ENCODE results near the gene OGA. TPM values are rescaled to one million over a fixed set of nuclear protein-coding genes. Genes with fewer than 3 reads are reported as not detected.

The OGA gene
- total and polyA plus RNA-seq, 5 experiments from 2014 or later: 35.7 to 406 (median 43.7) TPM

DNA sequence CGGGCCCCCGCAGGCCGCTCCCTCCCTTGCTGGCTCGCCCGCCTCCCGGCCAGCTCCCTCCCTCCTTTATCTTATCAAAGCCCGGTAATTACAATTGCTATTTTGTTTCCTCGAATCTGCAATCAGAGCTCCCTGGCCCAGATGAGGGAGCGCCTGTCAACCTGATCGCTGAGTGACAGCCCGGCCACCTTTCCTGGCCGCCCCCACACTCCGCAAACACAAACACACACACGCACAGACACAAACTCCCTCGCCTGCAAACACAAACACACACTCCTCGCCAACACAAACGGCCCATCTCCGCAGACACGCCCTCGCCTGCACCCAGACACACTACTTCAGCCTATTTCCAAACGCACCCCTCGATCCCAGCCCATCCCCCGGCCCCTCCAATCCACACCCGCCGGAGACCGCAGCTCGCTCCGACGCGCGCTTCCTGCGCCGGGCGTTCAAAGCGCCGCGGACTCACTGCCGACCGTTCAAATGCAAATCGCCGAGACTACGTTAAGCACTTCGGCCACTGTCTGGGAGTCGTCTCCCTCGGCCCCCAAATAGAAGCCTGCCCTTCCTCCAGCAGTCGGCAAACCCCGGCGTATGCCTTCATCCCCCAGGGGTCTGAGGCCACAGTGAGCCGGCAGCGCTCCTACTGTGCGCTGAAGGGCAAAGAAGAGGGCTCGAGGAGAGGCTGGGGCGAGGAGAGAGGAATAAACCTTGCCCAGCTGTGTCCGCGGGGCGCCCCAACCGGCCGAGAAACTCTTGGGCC, 39.3 kb downstream of the OGA start:
- H3K27me3 Mint-ChIP-seq: peaks cover 22 to 47% (median 33%) of the 10 kb centered on the region in 5 donors
- ATAC-seq (peak in 1 of 2 donors; percentile 7), DNase-seq (peak in 2 of 10 donors; percentile 28 to 29)
- H3K27ac Mint-ChIP-seq: peak overlapping the region in 5 of 10 donors; percentile 14 to 79 (median 37)
- H3K4me1 Mint-ChIP-seq: peaks cover 32 to 72% (median 55%) of the 10 kb centered on the region in 4 donors
- peaks cover 0 to 3% (median 0%) of the 10 kb centered on the region in 9 donors for H3K9me3 Mint-ChIP-seq
- H3K36me3 Mint-ChIP-seq: peaks cover 0 to 4% (median 0%) of the 10 kb centered on the region in 3 donors
- POLR2A ChIA-PET: no interaction called here
- H3K4me3 Mint-ChIP-seq: peak overlapping the region; percentile 69 to 91 (median 82)

DNA sequence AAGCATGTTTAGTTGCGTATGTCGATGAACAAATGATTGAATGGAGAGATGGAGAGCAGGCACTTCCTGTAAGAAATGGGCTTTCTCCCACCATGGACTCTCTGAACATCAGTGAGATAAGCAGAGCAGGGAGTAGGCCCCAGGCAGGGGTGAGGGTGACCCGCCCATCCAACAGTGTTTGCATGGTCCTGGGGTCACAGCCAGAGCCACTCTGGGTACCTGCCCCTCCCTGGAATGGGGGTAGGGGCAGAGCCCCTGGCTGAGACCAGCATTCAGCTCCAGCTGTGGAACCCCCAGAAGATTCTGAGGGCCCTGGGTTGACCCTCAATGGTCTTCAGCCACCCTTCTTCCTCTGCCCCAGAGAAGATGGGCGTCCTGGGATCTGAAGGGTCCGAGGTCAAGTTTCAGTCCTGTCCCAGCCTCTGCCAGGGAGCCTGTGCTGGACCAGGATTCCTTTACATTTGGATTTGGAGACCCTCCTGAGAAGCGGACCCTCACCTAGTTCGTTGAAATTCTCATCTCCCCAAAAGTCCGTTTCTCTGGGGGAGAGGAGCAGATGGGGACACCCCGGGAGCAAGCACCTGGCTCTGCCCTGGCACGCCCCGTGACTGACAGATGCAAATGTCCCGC, 40.0 kb downstream of the OGA start:
- Mint-ChIP-seq H3K4me3 (peak overlapping the region in 9 of 10 donors; percentile 42 to 91 (median 78)), H3K27ac (peak overlapping the region in 3 of 10 donors; percentile 36 to 79 (median 65)), H3K27me3 (peaks cover 28 to 54% (median 40%) of the 10 kb centered on the region in 5 donors), H3K36me3 (peaks cover 0 to 4% (median 0%) of the 10 kb centered on the region in 3 donors), H3K4me1 (peaks cover 31 to 72% (median 55%) of the 10 kb centered on the region in 4 donors), H3K9me3 (peaks cover 0 to 3% (median 0%) of the 10 kb centered on the region in 9 donors)
- DNase-seq (no peak), ATAC-seq (no peak)
- POLR2A ChIA-PET: no interaction called here

DNA sequence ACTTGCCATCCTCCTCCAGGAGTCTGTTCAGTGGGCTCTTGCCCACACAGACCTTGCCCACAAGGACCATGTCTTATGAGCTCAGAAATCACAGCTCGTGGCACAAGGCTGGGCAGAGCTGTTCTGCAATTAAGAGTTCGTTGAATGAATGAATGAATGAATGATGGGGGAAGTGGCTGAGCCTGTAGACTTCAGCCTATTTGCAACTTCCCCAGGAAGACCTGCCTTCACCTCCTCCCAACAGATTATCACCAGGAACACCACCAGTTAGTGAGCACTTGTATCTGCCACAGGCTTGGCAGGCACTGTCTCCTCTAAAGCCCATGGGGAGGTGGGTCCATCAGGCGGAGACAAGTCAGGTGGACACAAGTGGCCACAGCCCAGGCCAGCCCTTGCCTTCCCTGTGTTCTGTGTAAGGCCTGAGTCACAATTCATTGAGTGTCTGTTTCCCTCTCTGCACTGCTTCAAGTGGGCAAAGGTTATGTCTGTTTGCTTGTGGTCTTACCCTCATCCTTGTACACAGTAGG, 40.6 kb downstream of the OGA start:
- H3K9me3 Mint-ChIP-seq: peaks cover 0 to 3% (median 0%) of the 10 kb centered on the region in 9 donors
- H3K27ac Mint-ChIP-seq: no peak overlapping the region
- DNase-seq: no peak
- peaks cover 27 to 68% (median 49%) of the 10 kb centered on the region in 4 donors for H3K4me1 Mint-ChIP-seq
- POLR2A ChIA-PET: no interaction called here
- H3K36me3 Mint-ChIP-seq: peaks cover 0 to 4% (median 0%) of the 10 kb centered on the region in 3 donors
- peaks cover 28 to 60% (median 41%) of the 10 kb centered on the region in 5 donors for H3K27me3 Mint-ChIP-seq
- peak overlapping the region in 8 of 10 donors; percentile 20 to 90 (median 49) for H3K4me3 Mint-ChIP-seq
- no peak for ATAC-seq

DNA sequence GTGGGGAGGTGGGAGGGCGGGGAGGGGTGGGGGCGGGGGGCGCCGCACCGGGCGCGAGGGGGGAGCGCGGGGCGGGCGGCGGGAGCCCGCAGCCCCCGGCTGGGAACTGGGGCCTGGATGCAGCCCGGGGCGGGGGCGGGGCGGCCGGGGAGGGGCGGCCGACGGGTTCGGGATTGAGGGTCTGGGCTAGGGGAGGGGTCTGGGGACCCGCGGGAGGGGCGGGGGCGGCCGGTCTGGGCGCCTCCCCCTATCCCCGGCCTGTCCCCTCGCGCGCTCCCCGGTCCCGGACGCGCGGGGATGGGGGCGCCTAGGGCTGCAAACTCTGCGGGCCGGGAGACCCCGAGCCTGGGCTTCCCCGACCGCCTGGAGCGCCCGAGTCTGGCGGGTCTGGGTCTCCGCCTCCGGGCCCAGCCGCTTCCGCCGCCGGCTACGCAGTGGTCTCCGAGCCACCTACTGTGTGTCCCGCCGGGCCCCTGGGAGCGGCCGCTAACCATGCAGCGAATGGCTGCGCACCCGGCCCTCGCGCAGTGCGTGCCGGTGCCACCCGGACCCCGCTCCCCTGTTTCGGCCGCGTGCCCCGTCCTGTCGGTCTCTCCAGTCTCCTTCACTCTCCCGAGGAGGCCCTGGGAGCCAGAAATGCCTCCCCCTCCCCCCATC, 42.0 kb downstream of the OGA start:
- DNase-seq: no peak
- Mint-ChIP-seq H3K9me3 (peaks cover 0 to 3% (median 0%) of the 10 kb centered on the region in 9 donors), H3K36me3 (peaks cover 0 to 4% (median 0%) of the 10 kb centered on the region in 3 donors), H3K27me3 (peaks cover 30 to 74% (median 53%) of the 10 kb centered on the region in 5 donors), H3K4me1 (peaks cover 23 to 56% (median 37%) of the 10 kb centered on the region in 4 donors), H3K27ac (peak overlapping the region in 1 of 10 donors; percentile 74), H3K4me3 (peak overlapping the region in 7 of 10 donors; percentile 52 to 90 (median 61))
- ATAC-seq: no peak
- POLR2A ChIA-PET: no interaction called here

DNA sequence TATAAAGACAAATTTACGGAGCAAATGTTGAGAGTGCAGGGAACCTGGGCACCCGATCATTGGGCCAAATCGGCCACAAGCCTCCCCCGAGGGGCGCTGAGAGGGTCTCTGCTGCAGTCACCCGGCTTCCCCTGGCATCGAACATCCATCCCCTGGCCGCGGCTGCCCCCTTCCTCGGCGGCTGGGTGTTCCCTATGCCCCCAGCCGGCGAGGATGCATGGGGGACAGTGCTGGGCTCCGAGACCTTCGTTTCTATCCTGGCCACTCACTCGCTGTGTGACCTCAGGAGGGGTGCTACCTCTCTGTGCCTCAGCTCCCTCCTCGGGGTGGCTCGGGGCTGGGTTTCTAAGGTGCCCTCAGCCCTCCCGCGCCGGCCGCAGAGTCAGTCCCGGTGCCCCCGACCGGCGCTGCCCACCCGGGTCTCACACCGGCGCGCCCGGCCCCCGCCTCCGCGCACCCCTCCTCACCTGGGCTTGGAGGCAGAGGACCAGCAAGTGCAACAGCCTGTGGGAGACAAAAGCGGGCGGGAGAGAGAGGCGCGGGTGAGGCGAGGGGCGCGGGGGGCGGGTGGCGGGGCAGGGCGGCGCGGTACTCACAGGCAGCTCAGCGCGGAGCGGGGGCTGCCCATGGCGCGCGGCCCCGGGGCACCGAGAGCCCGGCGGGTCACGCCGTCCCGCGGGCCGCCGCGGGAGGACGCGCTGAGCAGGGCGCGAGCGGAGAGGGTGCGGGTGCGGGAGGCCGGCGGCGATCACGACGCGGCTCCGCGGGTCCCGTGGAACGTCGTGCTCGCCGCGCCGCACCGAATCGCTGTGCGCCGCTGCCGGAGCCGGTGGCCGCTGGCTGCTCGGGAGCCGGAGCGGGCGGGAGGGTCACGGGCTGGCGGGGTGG, 42.7 kb downstream of the OGA start, which contains the start of gene FGF8:
Gene FGF8, minus strand, starts transcription at position 842 of the 888 bp plus-strand sequence. Its CDS starts 214 bp downstream, at position 628.
- DNase-seq (no peak), ATAC-seq (no peak)
- Mint-ChIP-seq H3K36me3 (peaks cover 0 to 4% (median 0%) of the 10 kb centered on the region in 3 donors), H3K9me3 (peaks cover 0 to 3% (median 0%) of the 10 kb centered on the region in 9 donors), H3K4me1 (peaks cover 21 to 50% (median 32%) of the 10 kb centered on the region in 4 donors), H3K27ac (peak within 1 kb of the TSS in 1 of 10 donors; percentile 74), H3K27me3 (peaks cover 30 to 79% (median 55%) of the 10 kb centered on the region in 5 donors), H3K4me3 (peak within 1 kb of the TSS in 8 of 10 donors; percentile 52 to 90 (median 66))
- POLR2A ChIA-PET: interaction anchor here (0.6 kb wide), 1 partner anchor 245 kb away, joined by 4 read pairs; no protein-coding TSS in a partner anchor

DNA sequence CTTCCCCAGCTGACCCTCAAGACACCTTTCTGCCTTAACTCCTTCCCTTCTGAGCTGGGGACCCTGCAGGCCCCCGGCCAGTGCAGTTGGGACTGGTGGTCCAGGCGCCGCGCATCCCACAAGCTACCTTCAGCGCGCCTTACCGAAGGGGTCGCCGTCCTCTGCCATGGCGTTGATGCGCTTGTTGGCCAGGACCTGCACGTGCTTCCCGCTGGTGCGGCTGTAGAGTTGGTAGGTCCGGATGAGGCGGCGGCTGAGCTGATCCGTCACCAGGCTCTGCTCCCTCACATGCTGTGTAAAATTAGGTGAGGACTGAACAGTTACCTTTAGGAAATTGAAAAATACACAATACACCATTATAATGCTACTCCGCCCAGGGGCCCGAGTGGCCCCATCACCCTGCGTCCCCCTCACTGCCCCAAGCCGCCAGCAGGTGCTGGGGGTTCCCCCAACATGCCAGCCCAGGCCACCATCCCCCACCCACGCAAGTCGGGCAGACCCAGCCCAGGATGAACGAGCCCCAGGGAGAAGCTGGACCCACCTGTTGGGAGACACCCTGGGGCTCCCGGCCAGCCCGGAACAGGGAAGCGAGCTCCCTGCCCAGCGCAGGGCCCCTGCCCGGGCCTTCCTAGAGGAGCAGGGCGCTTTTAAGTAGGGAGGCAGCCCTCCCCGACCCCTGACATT, 43.5 kb downstream of the OGA start:
- POLR2A ChIA-PET: interaction anchor here (0.6 kb wide), 1 partner anchor 246 kb away, joined by 4 read pairs; no protein-coding TSS in a partner anchor
- Mint-ChIP-seq H3K36me3 (peaks cover 0 to 4% (median 0%) of the 10 kb centered on the region in 3 donors), H3K4me1 (peaks cover 19 to 45% (median 27%) of the 10 kb centered on the region in 4 donors), H3K27me3 (peaks cover 30 to 79% (median 55%) of the 10 kb centered on the region in 5 donors), H3K4me3 (peak overlapping the region; percentile 31 to 68 (median 54)), H3K9me3 (peaks cover 0 to 3% (median 0%) of the 10 kb centered on the region in 9 donors), H3K27ac (peak overlapping the region in 1 of 10 donors; percentile 9)
- DNase-seq (peak in 1 of 10 donors; percentile 26), ATAC-seq (peak; percentile 37 to 42)

DNA sequence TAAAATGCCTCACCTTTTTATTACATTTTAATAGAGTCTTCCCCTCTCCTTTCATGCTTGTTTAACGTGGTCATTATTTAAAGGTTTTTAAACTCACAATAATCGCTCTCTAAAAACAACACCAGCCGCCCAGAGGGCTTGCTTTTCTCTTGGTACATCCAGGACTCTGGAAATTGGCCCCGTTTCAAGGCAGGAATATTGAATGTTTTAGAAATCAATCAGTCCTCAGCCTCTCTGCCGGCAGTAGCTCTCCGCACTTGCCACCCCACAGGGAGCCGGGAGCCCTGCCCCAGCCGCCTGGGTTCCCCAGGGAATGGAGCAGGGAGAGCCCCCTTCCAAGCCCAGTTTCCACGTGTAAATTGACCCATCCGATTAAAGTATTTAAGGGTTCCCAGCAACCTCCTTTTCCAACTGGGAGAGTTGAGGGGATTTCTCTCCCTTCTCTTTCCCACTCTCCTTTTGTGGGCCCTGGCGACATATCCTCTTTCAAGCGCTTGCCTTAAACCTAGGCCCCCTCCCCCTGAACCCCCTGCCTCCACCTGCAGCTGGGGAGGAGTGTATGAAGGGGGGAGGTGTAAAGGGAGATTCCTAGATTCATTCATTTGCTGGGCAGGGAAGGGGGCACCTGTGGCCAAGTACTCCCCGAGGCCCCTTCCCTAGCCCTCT, 44.2 kb downstream of the OGA start:
- ATAC-seq (no peak), DNase-seq (no peak)
- POLR2A ChIA-PET: interaction anchor here (1.0 kb wide), 1 partner anchor 9 kb away, joined by 4 read pairs; the partner anchor contains the start of gene NPM3
- peak overlapping the region in 1 of 10 donors; percentile 34 for H3K27ac Mint-ChIP-seq
- H3K9me3 Mint-ChIP-seq: peaks cover 0 to 3% (median 0%) of the 10 kb centered on the region in 9 donors
- peak overlapping the region in 8 of 10 donors; percentile 0 to 66 (median 38) for H3K4me3 Mint-ChIP-seq
- peaks cover 15 to 39% (median 25%) of the 10 kb centered on the region in 4 donors for H3K4me1 Mint-ChIP-seq
- H3K36me3 Mint-ChIP-seq: peaks cover 0 to 4% (median 0%) of the 10 kb centered on the region in 3 donors
- H3K27me3 Mint-ChIP-seq: peaks cover 33 to 79% (median 55%) of the 10 kb centered on the region in 5 donors

DNA sequence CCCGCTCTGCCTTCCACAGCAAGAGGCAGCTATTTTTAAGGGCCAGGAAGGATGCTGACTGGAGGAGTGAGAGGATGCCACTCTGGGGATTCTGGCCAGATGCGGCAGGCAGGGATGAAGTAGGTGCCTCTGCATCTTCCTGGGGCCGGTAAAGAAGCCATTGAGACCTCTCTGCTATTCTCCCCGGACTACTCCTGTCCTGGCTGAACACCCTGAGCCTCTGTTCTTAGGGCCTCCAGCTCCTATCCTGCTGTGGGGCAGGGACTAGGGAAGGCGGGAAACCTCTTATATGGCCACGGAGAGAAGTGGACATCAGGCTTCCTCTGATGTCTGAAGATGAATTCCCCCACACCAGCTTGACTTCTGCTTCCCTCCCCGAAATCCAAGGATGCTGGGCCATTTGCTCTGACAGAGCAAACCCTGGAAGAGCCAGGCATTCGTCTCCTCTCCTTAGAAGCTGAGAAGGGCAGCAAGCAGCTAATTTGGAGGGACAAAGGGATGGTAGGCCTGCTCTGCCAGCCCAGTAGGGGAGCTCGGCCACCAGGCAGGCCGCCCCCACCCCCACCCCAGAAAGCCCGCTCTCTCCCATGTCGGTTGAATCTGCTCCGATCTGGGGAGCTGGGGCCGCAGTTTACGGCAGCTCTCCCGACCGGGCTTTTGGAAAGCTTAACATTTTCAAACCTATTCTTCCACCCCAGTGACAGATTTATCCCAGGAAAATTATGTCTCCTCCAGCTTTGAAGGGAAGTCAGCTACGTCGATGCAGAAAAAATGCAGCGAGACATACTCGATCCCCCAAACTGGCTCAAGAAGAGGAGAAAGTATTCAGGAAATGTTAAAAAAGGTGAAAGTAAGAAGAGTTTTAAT, 45.1 kb downstream of the OGA start:
- DNase-seq (no peak), ATAC-seq (no peak)
- peaks cover 11 to 33% (median 20%) of the 10 kb centered on the region in 4 donors for H3K4me1 Mint-ChIP-seq
- POLR2A ChIA-PET: interaction anchor here (0.6 to 1.0 kb wide), 2 partner anchors 10 to 32 kb away, joined by 3 to 4 read pairs; partner anchors contain the start of gene NPM3
- H3K27me3 Mint-ChIP-seq: peaks cover 30 to 73% (median 54%) of the 10 kb centered on the region in 5 donors
- H3K9me3 Mint-ChIP-seq: peaks cover 0 to 3% (median 0%) of the 10 kb centered on the region in 9 donors
- no peaks in the 10 kb centered on the region for H3K36me3 Mint-ChIP-seq
- peak overlapping the region in 2 of 10 donors; percentile 36 to 55 for H3K4me3 Mint-ChIP-seq
- H3K27ac Mint-ChIP-seq: no peak overlapping the region

DNA sequence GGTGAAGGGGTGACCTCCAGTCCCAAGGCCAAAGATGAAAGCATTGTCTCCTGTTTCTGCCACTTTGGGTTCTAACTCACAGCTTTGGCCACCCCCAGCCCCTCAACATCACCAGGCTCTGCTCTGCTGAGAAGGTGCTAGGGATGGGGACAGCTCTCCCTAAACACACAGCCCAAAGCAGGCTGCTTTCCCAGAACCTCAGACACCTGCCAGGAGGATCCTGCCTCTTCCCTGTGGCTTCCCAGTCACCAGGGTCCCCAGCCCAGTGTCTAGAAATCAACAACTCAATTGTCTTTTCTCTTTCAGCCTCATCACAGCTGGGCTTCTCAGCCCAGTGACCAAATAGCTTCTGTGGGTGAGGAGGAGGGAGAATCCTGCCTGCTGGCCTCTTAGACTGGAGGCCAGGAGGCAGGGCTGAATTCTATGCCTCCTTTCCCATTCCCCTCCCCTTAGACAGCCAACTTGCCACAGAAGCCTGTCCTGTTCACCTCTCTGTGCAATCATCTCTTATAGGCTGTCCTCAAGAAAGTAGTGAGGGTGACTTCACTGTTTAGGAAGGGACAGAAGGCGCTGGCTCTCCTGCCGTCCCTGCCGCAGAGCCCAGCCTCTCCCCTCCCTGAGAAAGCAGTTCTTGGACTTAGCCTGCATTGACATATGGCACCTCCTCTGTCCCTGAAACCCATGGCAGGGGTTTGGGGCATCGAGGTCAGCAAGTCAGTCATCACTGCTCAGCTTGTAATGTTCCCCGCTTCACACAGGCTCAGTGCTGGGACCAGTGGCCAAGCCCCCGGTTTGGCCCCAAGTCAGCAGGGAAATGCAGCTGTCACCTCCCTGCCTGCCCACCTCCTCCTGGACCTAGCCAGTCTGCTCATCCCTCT, 46.0 kb downstream of the OGA start:
- Mint-ChIP-seq H3K4me1 (peaks cover 11 to 31% (median 20%) of the 10 kb centered on the region in 4 donors), H3K27me3 (peaks cover 23 to 65% (median 49%) of the 10 kb centered on the region in 5 donors)

More for the DNA sequence above, 46.0 kb downstream of the OGA start:
- POLR2A ChIA-PET: no interaction called here
- H3K9me3 Mint-ChIP-seq: peaks cover 0 to 3% (median 0%) of the 10 kb centered on the region in 9 donors
- peak in 1 of 10 donors; percentile 24 for DNase-seq
- no peak for ATAC-seq
- H3K36me3 Mint-ChIP-seq: no peaks in the 10 kb centered on the region
- no peak overlapping the region for H3K4me3 Mint-ChIP-seq
- H3K27ac Mint-ChIP-seq: no peak overlapping the region

Data from naive thymus-derived CD8-positive, alpha-beta T cell (primary cell).